ENCODE data around the gene TIMM50. TPM values are rescaled to one million over a fixed set of nuclear protein-coding genes. Genes with fewer than 3 reads are reported as not detected.

Gene TIMM50
- polyA plus RNA-seq, 1 of the 3 experiments (the other 2 are of a cell fraction): 98.1 TPM

GRCh38 chr19:39497701-39497995 is 17.0 kb downstream of the TIMM50 start (continued):
- TF ChIP-seq REST (IDR thresholded peaks at IDR 0.05; ENCODE audit: low read depth, low read length): no peak
- TF ChIP-seq MEF2A (IDR thresholded peaks at IDR 0.05; ENCODE audit: borderline replicate concordance, low read depth): no peak
- TF ChIP-seq JUND (IDR thresholded peaks at IDR 0.05): no peak

GRCh38 chr19:39497996-39498797 is 17.6 kb downstream of the TIMM50 start:
- CTCF ChIA-PET: interaction anchor here (0.6 to 2.6 kb wide), 27 partner anchors 8 to 175 kb away, joined by 3 to 44 read pairs (median 4); partner anchors contain the start of genes EID2, EID2B, RPS16 and SELENOV

More at GRCh38 chr19:39497996-39498797, 17.6 kb downstream of the TIMM50 start:
- Histone ChIP-seq H2AFZ (ENCODE audit: low read depth) (peak overlapping the region; percentile 12; the same call in 1 of the 2 replicates), H3K9me3 (no peaks in the 10 kb centered on the region), H3K9ac (no peak overlapping the region), H3F3A (replicated peaks; ENCODE audit: insufficient read depth) (no peaks in the 10 kb centered on the region), H3K4me1 (ENCODE audit: control insufficient read depth in 1 of 2, insufficient read depth in 2 of 2, low read depth in 1 of 2, low read length in 1 of 2) (peaks cover 0 to 9% of the 10 kb centered on the region in 2 experiments; a peak in 1 of 4 replicates), H3K79me2 (ENCODE audit: insufficient read depth) (no peaks in the 10 kb centered on the region), H3K4me3 (ENCODE audit: low read depth in 2 of 2, low read length in 1 of 2) (peak overlapping the region in 1 of 2 experiments; percentile 20; a peak in 2 of 4 replicates), H3K27ac (ENCODE audit: low read depth in 2 of 2, low read length in 1 of 2) (peak overlapping the region in 1 of 2 experiments; percentile 40; a peak in 1 of 4 replicates), H3K27me3 (ENCODE audit: insufficient read depth) (no peaks in the 10 kb centered on the region; the same call in 1 of the 2 replicates), H3K36me3 (replicated peaks in 1 of 2; ENCODE audit: control insufficient read depth in 1 of 2, insufficient read depth in 2 of 2, low read length in 1 of 2) (no peaks in the 10 kb centered on the region), H3K4me2 (peak overlapping the region; percentile 56), H4K20me1 (ENCODE audit: insufficient read depth) (no peaks in the 10 kb centered on the region), H3K9me2 (no peaks in the 10 kb centered on the region)
- POLR2A ChIA-PET: interaction anchor here (0.7 to 1.4 kb wide), 4 partner anchors 16 to 269 kb away, joined by 3 to 5 read pairs (median 4); partner anchors contain the start of genes EID2B, RPS16 and SELENOV
- TF ChIP-seq USF1 (IDR thresholded peaks at IDR 0.05; ENCODE audit: borderline replicate concordance, low read depth) (no peak), SMC3 (IDR thresholded peaks at IDR 0.05; ENCODE audit: low read depth, low read length) (peak; percentile 34; the same call in 1 of the 2 replicates), TAF1 (IDR thresholded peaks at IDR 0.05; ENCODE audit: borderline replicate concordance, low read depth, low read length) (no peak), CTCF (IDR thresholded peaks at IDR 0.05) (peak; percentile 47), RAD21 (IDR thresholded peaks at IDR 0.05; ENCODE audit: low read length) (peak; percentile 65), CHD2 (IDR thresholded peaks at IDR 0.05; ENCODE audit: low read length, partially characterized antibody) (peak; percentile 68)
- 20% methylated on average over 30 of the region's 40 CpGs for WGBS (ENCODE audit: low lambda C conversion rate)
- DNase-seq: peak; percentile 88
